BJ (cell line): ENCODE measurements around the gene LARP7. TPM values are rescaled to one million over a fixed set of nuclear protein-coding genes. Genes with fewer than 3 reads are reported as not detected.

Source experiments
- CTCF ChIA-PET: fragments of 350-600 bp; formaldehyde crosslinking; extraction: SDS; loops from one replicate; lab custom pipeline; 2021; ENCODE audit warnings: antibody characterized with exemption, inconsistent platforms; lab: Yijun Ruan, JAX
- POLR2A ChIA-PET: fragments of 300-600 bp; sonication (Branson Sonifier 250); formaldehyde crosslinking; extraction: SDS; loops from one replicate; lab custom pipeline; 2021; ENCODE audit warnings: antibody characterized with exemption; lab: Charles Lee
- DNase-seq: peaks from one replicate; pipeline ENCODE4 v3.0.0-alpha.2; 2011; ENCODE audit warnings: low read depth
- H3K27me3 ChIP-seq: 2 replicates; pipeline ENCODE4 v1.6.0; 2011; ENCODE audit warnings: low read length; ENCODE audit not compliant: control insufficient read depth, insufficient read depth
- H3K36me3 ChIP-seq: 2 replicates; pipeline ENCODE4 v1.5.1; 2011; ENCODE audit warnings: low read length; ENCODE audit not compliant: control insufficient read depth, insufficient read depth
- H3K4me3 ChIP-seq: 2 replicates; pipeline ENCODE4 v1.5.1; 2011; ENCODE audit warnings: low read depth, mild to moderate bottlenecking, control low read depth, low read length
- CTCF ChIP-seq: IDR thresholded peaks from 2 replicates; pipeline ENCODE4 v1.5.1; 2011; ENCODE audit warnings: low read depth, mild to moderate bottlenecking, control low read depth, inconsistent platforms, low read length, moderate library complexity; ENCODE audit not compliant: insufficient read depth
- polyA plus RNA-seq: library from polyadenylated mRNA; depleted of rRNA; stranded (reverse); fragments of >200 nt; gene quantifications from 2 replicates; pipeline ENCODE4 v1.2.3, GENCODE V29; 2011

The LARP7 gene
- polyA plus RNA-seq, 1 experiment, result 6.3 TPM

GRCh38 chr4:112646632-112647537, 9.9 kb downstream of the LARP7 start:
- peaks cover 5% of the 10 kb centered on the region for H3K36me3 ChIP-seq
- CTCF ChIA-PET, result interaction anchor here (0.6 to 1.7 kb wide), 3 partner anchors 10 to 497 kb away, joined by 3 to 4 read pairs (median 3); partner anchors contain the start of gene LARP7
- POLR2A ChIA-PET, result no interaction called here

GRCh38 chr4:112647785-112648184, 10.8 kb downstream of the LARP7 start:
- Histone ChIP-seq H3K27me3 (no peaks in the 10 kb centered on the region), H3K36me3 (peaks cover 5% of the 10 kb centered on the region), H3K4me3 (no peak overlapping the region)
- ChIA-PET CTCF (interaction anchor here (1.1 to 1.7 kb wide), 3 partner anchors 10 to 118 kb away, joined by 4 read pairs; no protein-coding TSS in a partner anchor), POLR2A (no interaction called here)
- TF ChIP-seq CTCF, result no peak
- no peak for DNase-seq

More at GRCh38 chr4:112646632-112647537, 9.9 kb downstream of the LARP7 start:
- no peak for TF ChIP-seq CTCF
- Histone ChIP-seq H3K27me3 (no peaks in the 10 kb centered on the region), H3K4me3 (no peak overlapping the region)
- DNase-seq, result no peak

- no peak for TF ChIP-seq CTCF
- H3K27me3 ChIP-seq, result no peaks in the 10 kb centered on the region
- CTCF ChIA-PET, result interaction anchor here (1.1 to 1.3 kb wide), 2 partner anchors 11 to 117 kb away, joined by 4 read pairs; no protein-coding TSS in a partner anchor
- POLR2A ChIA-PET, result no interaction called here
- no peak for DNase-seq
- peaks cover 3% of the 10 kb centered on the region for H3K36me3 ChIP-seq
- no peak overlapping the region for H3K4me3 ChIP-seq
These were observed 11.5 kb downstream of the LARP7 start for GRCh38 chr4:112648263-112649054.

- ChIA-PET CTCF (interaction anchor here (1.1 to 1.3 kb wide), 2 partner anchors 11 to 117 kb away, joined by 4 read pairs; no protein-coding TSS in a partner anchor), POLR2A (no interaction called here)
- no peak for TF ChIP-seq CTCF
- DNase-seq, result no peak
- Histone ChIP-seq H3K27me3 (no peaks in the 10 kb centered on the region), H3K36me3 (peaks cover 3% of the 10 kb centered on the region), H3K4me3 (no peak overlapping the region)
These were observed 12.1 kb downstream of the LARP7 start for GRCh38 chr4:112649055-112649408.

GRCh38 chr4:112650332-112650731, 13.4 kb downstream of the LARP7 start:
- CTCF ChIA-PET, result no interaction called here
- POLR2A ChIA-PET, result no interaction called here

More at GRCh38 chr4:112650332-112650731, 13.4 kb downstream of the LARP7 start:
- Histone ChIP-seq H3K4me3 (no peak overlapping the region), H3K36me3 (peaks cover 3% of the 10 kb centered on the region), H3K27me3 (no peaks in the 10 kb centered on the region)
- DNase-seq, result no peak
- no peak for TF ChIP-seq CTCF
